Left cardiac atrium (tissue), 4 donors: Measurements from ENCODE around the gene CHRND. TPM values are rescaled to one million over a fixed set of nuclear protein-coding genes. Genes with fewer than 3 reads are reported as not detected.

ENCODE experiments used
- ATAC-seq, 2 donors: fragments of 200-7000 bp; cut with Tn5 transposase; one replicate each; pipeline ENCODE4 v1.9.1; 2020; ENCODE audit warnings: mild to moderate bottlenecking in 2 of 2, moderate library complexity in 2 of 2
- DNase-seq: peaks from one replicate; pipeline ENCODE4 v3.0.0-alpha.2; 2020
- intact Hi-C, 2 donors: fragments of 100-400 bp; cut with DNase I; formaldehyde crosslinking; loops; one replicate each; pipeline versions ENCODE4 v1.14.1 to v1.15.1; 2022 to 2023
- total RNA-seq, 2 donors: library from RNA; stranded (reverse); fragmentation: NEBNext Ultra II Directional; extraction: Animal tissue kit (Norgen Biotek cat#: 25700); gene quantifications; one replicate each; pipeline ENCODE4 v1.2.1, GENCODE V29; 2021
- donor health status: DM: no; HTN: yes; CAD: no.
- donor health status: DM: no; HTN: yes; CAD: no; lungs with severe emphysema.
- donor health status: DM: yes; HTN: yes; CAD: no.
- donor health status: Dilated cardiomyopathy.

CHRND gene
- total RNA-seq, 2 donors from 2014 or later, result 0.35 TPM; not detected in 1

DNA sequence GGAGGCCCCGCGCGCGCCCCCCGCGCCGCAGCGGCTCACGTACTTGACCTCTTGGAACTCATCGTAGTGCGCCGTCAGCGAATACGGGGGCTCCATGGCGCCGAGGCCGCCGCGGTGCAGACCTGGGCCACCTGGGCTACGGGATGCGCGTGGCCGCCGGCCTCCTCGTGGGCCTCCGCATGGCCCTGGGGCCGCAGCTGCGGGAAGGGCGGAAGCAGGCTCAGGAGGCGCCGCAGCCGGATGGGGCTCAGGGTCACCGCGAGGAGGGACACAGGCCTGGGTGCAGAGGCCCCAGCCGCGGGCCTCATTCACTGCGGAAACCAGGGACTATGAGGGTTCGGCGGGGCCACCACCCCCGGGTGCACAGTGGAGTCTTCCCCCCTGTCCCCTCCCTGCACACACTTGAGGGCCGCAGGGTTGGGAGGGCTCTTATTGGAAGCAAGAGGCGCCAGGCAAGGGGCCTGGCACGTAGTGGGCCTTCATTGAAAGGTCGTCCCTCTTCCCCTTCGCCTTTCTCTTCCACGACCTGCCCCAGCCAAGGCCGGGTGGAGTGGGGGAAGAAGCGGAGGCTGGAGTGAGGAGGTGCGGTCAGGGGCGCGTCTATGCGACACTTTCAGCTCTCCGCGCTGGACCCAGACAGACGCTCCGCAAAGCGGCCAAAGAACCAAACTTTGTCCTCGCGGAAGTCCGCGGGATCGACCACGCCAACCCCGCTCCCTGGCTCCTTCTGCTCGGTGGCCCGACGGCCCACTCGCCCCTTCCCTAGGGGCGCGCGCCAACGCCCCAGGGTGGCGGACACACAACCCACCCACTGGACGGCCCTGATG lies 39.2 kb upstream of the CHRND start:
- no peak for DNase-seq
- intact Hi-C loops, result no loop called here
- ATAC-seq, result no peak

DNA sequence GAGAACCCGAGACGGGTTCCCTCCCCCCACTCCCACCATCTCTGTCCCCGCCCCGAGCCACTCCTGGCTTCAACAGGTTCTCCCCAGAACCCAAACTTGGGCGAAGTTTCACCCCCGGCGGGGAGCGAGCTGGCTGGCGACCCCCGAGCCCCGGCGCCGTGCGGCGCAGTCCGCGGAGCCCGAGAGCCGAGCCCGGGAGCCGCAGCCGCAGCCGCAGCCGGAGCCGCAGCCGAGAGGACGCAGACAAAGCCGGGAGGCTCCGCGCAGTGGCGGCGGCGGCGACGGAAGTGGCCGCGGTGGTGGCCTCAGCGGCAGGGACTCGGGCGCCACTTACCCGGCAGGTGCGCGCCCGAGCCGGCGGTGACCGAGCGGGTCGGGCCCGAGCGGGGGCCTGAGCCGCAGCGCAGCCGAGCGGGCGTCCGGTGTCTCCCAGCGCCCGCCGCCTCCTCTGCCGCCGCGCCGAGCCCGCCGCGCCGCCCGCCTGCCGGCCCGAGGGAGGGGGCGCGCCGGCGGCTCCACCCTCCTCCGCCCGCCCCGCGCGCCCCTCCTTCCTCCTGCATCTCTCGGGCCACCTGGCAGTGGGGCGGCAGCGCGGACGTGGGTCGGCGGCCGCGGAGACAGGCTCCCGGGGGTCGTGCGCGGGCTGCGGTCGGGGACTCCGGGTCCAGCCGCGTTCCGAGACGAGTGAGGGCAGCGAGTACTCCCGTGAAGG lies 38.4 kb upstream of the CHRND start, which contains the start of gene ECEL1:
Gene ECEL1 (minus strand): TSS at position 450 of the 712 bp plus-strand sequence. CDS start 1,181 bp downstream, outside the sequence.
- intact Hi-C loops, result no loop called here
- no peak for DNase-seq
- no peak for ATAC-seq

DNA sequence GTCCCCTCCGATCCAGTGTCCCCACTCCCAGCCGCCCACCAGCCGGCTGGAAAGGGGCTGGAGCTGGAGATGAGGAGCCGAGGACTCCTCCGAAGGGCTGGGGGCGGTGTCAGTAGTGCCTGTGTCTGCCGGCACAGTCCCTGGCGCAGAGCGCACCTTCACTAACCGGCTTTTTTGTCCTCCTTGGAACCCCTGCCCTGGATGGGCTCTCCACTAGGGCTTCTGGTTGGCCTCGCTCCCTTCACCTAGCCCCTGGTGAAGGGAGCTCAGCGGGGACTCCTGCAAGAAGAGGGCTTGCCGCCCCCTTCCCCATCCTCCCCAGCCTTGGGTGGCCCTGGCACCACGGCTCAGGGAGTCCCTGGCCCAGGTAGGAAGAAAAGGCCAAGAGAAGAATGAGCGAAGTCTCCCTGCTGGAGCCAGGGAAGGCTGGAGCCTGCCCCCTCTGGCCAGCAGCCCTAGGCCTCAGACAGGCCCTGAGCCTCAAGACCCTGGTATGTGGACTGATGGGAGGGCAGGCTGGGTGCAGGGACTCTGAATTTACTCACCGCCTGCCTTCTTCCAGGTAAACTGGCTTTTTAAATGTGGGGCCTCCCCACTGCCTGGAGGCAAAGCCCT lies 37.8 kb upstream of the CHRND start:
- intact Hi-C loops, result no loop called here
- ATAC-seq (no peak), DNase-seq (no peak)

DNA sequence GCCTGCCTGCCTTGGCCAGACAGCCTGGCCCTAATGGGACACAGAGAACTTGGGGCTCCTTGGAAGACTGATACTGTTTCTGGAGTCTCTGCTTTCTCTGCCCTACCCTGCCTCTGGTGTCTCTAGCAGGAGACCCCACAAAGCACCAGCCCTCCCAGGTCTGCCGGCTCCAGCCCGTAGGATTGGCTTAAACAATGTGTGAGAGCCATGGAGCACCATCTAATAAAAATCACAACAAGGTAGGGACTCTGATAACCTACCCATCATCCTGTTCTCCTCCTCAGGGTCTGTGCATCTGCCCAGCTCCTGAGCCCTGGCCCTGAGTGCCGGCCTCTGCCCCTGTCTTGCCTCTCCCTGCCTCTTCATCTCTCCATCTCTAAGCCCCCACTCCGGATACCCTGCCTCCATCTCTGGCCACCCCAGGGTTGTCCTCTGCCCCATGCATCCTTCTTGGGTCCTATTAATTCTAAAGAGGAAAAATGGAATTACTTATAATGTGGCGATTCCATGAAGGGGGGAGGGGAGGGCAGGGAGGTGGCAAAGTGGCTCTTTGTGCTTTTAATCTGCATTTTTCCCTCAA lies 37.1 kb upstream of the CHRND start:
- DNase-seq (no peak), ATAC-seq (no peak)
- intact Hi-C loops, result no loop called here

DNA sequence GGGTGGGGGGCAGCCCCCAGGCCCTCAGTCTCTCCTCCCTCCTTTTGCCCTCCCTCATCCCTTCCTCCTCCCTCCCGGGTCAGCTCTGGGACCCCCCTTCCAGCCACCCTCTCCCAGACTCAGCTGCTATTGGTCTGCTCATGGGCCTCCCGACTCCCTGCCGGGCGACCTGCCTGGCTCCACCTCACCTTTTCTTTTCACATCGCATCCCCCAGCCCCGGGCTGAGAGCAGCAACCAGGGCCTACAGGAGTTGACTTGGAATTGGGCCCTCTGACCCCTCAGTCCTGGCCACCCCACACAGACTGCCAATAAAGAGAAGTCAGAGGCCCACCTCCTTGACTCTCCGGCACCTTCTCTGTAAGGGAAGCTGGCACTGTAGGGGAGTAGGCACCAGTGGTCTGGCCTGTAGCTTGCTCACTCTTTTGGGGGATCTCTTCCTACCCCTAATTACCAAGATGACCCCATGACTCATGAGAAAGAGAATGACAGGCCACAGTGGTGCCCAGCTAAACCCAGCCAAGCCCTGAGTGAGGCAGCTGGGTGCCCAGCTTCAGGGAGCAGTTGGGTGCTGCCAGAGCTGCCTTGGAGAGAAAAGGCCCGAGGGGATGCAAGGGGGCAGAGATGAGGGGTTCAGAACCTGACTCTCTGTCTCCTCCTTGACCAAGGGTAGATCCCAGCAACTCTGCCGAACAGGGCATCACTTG lies 36.3 kb upstream of the CHRND start:
- no peak for ATAC-seq
- intact Hi-C loops, result no loop called here
- DNase-seq, result no peak

DNA sequence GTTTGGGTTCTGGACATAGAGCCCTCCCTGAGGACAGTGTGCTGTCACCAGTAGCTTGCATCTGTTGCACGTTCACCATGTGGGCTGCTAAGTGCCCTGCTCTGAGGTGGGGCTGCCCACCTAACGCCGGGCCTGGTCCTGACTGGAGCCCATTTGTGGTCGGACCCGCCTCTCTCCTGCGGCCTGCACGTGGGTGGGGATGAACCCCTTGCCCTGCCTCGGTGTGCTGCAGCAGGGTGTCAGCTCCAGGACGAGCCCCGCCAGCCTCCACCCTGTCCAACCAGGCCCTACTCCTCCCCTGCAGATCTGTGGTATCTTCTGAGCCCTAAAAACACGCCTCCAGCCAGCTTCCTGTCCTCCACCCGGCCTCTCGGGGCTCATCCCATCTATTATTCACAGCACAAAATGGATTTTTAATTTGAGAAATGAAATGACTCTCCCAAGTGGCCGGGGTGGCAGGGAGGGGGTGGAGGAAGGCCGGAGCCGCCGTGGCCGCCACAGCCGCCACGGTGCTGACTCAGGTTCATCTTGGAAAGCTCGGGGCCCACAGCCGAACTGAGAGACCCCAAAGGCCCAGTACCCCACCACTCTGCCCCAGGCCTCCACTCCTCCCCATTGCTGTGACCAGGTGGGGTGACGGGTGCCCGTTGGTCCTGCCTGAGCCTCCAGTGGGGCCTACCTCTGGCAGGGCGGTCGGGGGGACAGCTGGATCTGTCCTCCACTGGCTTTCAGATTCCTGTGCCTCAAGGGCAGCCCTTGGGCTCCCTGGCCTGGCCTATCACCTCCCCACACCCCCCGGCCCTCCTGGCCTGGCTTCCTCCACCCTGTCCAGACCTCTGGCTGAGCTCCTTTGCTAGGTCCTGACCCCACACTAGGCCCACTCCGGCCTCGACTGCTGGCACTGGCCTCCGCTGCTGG lies 35.5 kb upstream of the CHRND start:
- intact Hi-C loops, result no loop called here
- ATAC-seq (no peak), DNase-seq (no peak)

DNA sequence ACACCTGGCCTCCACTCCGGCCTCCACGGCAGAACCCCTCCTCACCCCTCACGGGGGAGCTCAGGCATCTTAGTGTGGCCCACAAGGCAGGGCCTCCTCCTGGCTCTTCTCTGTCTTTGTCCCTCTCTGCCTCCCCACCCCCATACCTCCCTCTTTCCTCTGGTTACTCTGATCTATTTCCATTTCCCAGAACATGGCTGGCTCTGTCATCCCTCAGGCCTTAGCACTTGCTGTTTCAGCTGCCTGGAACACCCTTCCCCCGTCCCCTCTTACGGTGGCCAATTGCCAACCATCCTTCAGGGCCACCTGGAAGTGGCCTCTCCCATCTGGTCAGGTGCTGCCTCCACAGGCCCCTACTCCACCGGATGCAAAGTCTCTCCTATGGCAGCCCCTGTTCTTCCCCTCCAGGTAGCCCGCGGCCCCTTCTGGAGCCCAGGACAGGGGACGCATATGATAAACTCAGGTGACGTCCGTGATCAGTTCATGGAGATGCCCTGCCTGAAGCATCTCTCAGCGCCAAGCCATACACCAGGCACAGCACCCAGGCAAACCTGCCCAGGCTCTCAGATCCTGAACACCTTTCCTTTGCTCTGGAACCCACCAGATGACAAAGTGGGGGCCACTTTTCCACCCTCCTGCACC lies 34.7 kb upstream of the CHRND start:
- intact Hi-C loops, result no loop called here
- ATAC-seq (no peak), DNase-seq (no peak)

DNA sequence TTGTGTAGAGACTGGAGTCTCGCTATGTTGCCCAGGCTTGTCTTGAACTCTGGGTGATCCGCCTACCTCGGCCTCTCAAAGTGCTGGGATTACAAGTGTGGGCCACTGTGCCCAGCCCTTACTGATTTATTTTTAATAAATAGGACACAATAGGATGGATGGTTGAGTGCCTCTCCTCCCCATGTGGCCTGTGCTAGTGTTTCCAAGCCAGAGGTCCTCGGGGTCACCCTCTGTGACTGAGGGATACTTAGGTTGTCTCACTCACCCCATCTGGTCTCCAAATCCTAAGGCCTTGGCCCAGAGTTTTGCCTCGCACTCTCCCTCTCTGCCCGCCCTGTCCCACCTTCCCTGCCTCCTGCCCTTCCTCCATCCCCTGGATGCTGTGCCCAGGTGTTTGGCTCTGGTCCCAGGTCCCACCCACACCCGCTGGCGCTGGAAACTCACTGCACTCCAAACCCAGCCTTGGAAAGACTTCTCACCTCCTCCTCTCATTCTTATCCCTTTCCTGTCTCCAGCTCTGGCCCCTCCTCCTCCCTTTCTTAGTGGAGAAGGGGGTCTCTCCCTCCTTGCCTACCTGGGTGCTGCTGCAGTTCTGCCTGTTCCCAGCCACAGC lies 33.6 kb upstream of the CHRND start:
- no peak for DNase-seq
- intact Hi-C loops, result no loop called here
- no peak for ATAC-seq

DNA sequence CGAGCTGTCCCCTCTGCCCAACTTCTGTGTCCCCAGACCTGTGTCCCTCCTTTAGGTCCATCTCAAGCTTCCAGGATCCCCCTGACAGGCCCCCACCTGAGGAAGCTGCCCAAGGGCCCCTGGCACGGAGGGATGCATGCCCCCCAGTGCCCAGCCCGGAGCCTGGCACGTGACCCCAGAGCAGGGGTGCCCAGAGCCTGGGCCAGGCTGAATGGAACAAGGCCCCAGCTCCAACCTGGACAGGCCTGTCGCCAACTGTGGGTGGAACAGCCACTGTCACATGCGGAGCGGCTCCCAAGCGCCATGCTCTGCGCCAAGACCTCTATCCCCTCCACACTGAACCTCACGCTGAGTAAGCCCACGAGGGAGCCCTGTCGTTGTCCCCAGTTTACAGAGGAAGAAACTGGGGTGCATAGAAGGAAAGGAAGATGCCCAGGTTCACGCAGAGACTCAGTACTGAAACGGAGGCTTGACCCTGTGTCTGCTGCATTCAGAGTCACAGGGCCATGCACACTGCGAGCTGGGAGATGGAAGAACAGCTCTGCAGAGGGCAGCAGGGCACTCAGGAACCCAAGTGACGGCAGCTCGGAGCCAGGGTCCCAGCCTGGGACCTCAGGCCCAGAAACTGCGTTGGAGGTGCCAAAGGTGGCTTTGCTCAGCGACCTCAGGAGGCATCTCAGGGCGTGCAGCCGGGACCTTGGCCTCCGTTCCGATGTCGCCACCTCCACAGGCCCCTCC lies 32.8 kb upstream of the CHRND start:
- intact Hi-C loops, result no loop called here
- ATAC-seq, result no peak
- DNase-seq, result peak; percentile 3

DNA sequence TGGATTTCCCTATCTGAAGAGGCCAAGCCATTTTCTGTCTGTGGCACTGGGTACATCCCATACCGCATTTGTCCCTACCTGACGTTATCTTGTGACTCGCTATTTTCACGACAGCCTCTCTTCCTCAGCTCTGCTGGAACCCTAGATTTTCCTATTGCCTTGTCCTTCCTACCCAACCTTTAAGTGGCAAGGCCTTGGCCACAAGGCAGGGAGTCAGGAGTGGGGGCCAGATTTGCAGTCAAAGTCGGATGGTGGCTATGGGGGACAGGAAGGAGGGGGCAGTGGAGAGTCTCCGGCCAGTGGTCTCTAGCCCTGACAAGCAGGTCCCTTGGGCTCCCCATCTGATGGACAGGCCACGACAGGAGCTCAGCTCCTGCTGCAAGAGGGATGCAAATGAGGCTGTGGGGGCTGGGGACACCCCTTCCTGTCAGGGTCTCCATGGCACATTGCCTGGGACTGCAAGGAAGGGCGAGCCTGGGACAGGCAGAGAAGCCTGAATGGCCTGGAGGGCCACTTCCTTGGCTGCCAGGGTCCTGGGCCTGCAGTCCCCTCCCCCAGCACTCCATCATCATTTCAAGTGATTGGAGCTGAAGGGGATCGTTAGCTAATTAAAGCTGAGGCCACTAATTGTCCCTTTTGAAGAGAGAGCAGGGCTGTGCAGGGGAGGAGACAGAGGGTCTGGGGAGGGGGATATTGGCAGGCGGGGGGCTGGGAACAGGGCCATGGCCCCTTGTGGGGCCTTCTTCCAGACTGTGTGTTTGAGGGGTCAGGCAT lies 32.1 kb upstream of the CHRND start:
- intact Hi-C loops, result no loop called here
- peak; percentile 11 for DNase-seq
- ATAC-seq, result no peak

DNA sequence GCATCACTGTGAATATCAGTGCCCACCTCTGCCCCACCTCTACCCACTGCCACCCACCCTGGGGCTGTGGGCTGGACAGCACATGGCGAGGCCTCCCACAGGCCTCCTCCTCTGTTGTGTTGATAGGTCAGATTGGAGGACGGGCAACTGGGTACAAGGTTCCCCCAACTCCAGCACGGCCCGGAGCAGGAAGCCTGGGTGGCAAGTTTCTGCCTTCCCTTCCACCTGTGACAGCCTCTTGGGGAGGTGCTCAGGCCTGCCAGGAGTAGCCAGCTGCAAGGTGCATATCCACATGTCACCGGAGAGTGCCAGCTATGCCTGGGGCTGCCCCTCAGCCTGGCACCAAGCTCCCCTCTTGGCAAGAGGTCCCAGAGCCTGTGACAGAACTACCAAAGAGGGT lies 31.4 kb upstream of the CHRND start:
- no peak for ATAC-seq
- DNase-seq, result peak; percentile 8
- intact Hi-C loops, result no loop called here

DNA sequence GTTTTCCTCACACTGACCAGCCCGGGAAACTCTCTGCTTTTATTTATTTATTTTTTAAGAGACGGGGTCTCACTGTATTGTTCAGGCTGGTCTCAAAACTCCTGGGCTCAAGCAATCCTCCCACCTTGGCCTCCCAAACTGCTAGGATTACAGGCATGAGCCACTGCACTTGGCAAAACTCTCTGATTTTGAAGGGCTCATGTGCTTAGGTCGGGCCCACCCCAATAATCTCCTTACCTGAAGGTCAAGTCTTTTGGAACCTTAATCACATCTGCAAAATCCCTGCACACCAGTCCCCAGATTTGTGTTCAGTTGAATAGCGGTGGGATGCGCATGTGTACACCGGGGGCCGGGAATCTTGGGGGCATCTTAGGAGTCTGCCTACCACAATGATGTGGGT lies 30.7 kb upstream of the CHRND start:
- DNase-seq, result no peak
- intact Hi-C loops, result no loop called here

DNA sequence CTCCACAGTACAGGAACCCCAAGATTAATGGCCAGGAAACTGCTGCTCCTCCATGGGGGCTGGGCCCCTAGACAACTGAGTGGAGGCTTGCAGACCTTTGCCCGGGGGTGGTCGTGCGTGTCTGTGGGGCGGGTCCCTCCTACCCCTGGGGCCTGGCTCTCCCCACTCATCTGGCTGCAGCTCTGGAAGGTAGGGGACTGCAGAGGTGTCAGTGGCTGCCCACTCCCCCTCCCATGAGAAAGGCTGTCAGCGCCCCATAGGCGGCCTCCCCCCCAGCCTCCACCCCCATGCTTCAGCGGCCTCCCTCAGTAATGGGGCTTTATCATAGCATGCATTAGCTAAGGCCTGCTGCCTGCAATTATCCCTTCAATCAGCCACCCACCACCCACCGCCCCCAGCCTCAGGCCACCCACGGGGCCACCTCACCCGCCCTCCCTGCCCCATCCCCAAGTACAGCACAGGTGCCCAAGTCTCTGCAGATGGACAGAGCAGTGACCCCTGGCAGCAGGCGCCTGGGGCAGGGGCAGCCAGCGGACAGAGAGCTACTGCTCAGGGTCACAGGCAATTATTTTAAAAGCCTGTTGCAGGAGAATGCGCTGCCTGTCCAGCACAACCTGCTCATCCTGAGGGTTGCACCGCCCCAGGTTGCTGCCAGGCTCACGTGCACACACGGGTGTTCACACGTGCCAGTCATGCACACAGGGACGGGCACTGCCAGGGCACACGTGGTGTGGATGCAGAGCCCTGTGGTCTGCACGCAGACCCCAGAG lies 29.3 kb upstream of the CHRND start:
- intact Hi-C loops, result no loop called here
- DNase-seq, result no peak
- ATAC-seq, result no peak

More for the DNA sequence above, 30.7 kb upstream of the CHRND start:
- no peak for ATAC-seq

DNA sequence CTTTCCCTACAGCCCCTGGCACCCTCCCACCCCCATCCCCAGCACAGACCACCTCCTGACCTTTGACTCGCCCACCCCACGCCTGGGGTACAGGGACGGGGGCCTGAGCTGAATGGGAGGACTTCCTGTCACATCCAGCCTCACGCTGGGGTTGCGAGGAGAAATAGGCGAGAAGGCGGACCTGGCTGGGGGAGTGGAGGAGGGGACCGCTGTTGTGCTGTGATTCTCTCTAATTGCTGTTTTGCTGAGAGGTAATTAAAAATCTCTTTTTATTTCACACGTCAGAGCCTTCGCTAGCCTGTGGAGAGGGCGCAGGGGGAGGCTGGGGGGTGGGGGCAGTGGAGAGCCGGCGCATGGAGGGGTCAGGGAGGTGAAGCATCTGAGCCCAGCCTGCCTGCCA lies 28.6 kb upstream of the CHRND start:
- DNase-seq, result no peak

DNA sequence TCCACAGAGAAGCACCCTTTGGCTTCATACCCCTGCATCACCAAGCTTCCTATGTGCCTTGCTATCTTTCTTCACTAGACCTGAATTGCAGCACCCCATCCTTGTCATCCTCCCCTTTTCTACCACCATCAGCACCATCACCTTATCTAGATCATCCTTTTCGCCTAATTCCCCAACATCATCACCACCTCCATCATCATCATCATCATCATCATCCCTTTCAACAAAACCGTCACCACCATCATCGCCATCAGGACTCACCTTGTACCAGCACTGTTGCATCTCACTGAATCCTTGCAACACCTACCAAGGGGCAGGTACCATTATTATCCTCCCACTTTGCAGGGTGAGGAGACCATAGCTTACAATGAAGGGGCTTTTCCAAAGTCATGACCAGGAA lies 27.5 kb upstream of the CHRND start:
- DNase-seq (no peak), ATAC-seq (no peak)
- intact Hi-C loops, result no loop called here

More for the DNA sequence above, 28.6 kb upstream of the CHRND start:
- no peak for ATAC-seq
- intact Hi-C loops, result no loop called here
